ACC112 (cell line): ENCODE results near the gene GPC6.

Source experiments
- H2AFZ ChIP-seq: fragments of 200-600 bp; sonication (generic); one replicate; pipeline ENCODE4 v1.6.0; 2017; ENCODE audit warnings: antibody characterized with exemption, low read length; ENCODE audit not compliant: unreplicated experiment
- H3K27ac ChIP-seq: fragments of 200-600 bp; sonication (generic); 2 replicates; pipeline ENCODE4 v1.5.1; 2014; ENCODE audit warnings: low read depth, mild to moderate bottlenecking, antibody characterized with exemption, low read length, moderate library complexity
- H3K27me3 ChIP-seq: fragments of 200-600 bp; sonication (generic); 2 replicates; pipeline ENCODE4 v1.6.1; 2014; ENCODE audit warnings: mild to moderate bottlenecking, antibody characterized with exemption, low read length, moderate library complexity, mixed read lengths; ENCODE audit not compliant: insufficient read depth
- H3K36me3 ChIP-seq: fragments of 200-600 bp; sonication (generic); 2 replicates; pipeline ENCODE4 v1.6.1; 2016; ENCODE audit warnings: mild to moderate bottlenecking, antibody characterized with exemption, low read length, moderate library complexity, mixed read lengths; ENCODE audit not compliant: insufficient read depth
- H3K4me1 ChIP-seq: fragments of 200-600 bp; sonication (generic); one replicate; pipeline ENCODE4 v1.6.1; 2016; ENCODE audit warnings: low read length, mixed read lengths; ENCODE audit not compliant: insufficient read depth, unreplicated experiment, control insufficient read depth
- H3K4me3 ChIP-seq: fragments of 200-600 bp; sonication (generic); 2 replicates; pipeline ENCODE4 v1.5.1; 2014; ENCODE audit warnings: mild to moderate bottlenecking, low read depth, low read length
- H3K79me2 ChIP-seq: fragments of 200-600 bp; sonication (generic); one replicate; pipeline ENCODE4 v1.6.0; 2016; ENCODE audit warnings: low read length; ENCODE audit not compliant: control insufficient read depth, unreplicated experiment, insufficient read depth

GPC6 gene

DNA sequence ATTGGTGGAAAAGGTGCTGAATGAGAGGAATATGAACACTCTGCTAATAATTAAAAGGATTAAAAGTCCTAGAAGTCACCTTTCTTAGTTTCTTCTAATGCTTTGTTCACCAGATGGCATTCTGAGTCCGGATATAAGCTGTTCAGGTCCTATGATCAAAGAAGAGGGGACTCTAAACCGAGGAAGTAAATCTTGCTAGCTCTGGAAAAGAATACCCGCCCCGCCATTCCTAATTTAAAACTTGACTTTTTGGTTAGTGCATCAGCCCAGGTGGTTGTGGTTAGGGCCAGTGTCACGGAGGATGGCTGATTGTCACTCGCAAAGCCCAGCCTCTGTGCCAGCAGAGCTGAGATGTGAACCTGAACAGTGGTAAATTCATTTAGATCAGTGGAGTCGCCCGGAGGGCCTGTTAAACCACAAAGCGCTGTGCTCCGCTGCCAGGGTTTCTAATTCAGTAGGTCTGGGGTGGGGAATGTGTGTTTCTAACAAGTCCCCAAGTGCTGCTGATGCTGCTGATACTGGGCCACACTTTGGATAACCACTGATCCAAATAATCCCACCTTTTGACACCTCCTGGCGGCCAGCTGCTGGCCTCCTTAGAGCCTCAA, 827.5 kb downstream of the GPC6 start:
- Histone ChIP-seq H3K36me3 (no peaks in the 10 kb centered on the region), H3K27me3 (no peaks in the 10 kb centered on the region), H3K27ac (no peak overlapping the region), H2AFZ (no peak overlapping the region), H3K4me1 (no peaks in the 10 kb centered on the region), H3K4me3 (no peak overlapping the region), H3K79me2 (no peaks in the 10 kb centered on the region)

GRCh38 chr13:94056362-94056990, 829.9 kb downstream of the GPC6 start:
- Histone ChIP-seq H3K4me1 (no peaks in the 10 kb centered on the region), H3K79me2 (no peaks in the 10 kb centered on the region), H3K4me3 (no peak overlapping the region), H2AFZ (no peak overlapping the region), H3K27me3 (no peaks in the 10 kb centered on the region), H3K27ac (no peak overlapping the region), H3K36me3 (no peaks in the 10 kb centered on the region)

DNA sequence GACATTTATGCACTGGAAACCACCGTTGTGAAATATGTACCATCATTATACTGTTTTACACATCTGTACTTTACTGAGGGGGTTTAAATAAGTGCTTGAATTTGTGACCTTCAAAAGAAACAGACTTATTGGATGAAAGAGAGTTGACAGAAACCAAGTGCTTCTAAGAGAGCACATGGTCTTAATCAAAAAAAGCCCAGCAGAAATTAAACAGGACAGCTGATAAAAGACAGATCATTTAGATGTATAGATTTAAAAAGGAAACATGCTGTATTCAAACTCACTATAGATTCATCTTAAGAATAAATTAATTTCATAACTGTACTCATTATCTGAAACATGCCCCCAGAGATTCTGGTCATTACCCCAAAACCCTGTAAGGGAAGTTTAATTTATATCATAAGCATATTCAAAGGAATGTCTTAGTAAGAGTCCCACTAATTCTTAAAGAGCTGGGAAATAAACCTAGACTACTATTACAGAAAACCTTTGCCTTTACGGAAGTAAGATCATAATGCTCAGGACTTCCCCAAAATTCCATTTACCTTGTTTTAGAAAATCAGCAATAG, 831.1 kb downstream of the GPC6 start:
- H3K4me3 ChIP-seq = no peak overlapping the region
- no peaks in the 10 kb centered on the region for H3K4me1 ChIP-seq
- no peak overlapping the region for H3K27ac ChIP-seq
- no peak overlapping the region for H2AFZ ChIP-seq
- H3K79me2 ChIP-seq = no peaks in the 10 kb centered on the region
- no peaks in the 10 kb centered on the region for H3K36me3 ChIP-seq
- no peaks in the 10 kb centered on the region for H3K27me3 ChIP-seq

- H3K27me3 ChIP-seq = no peaks in the 10 kb centered on the region
- no peaks in the 10 kb centered on the region for H3K4me1 ChIP-seq
- H3K4me3 ChIP-seq = no peak overlapping the region
- no peak overlapping the region for H2AFZ ChIP-seq
- H3K27ac ChIP-seq = no peak overlapping the region
- no peaks in the 10 kb centered on the region for H3K79me2 ChIP-seq
- H3K36me3 ChIP-seq = no peaks in the 10 kb centered on the region
These were observed 832.3 kb downstream of the GPC6 start for GRCh38 chr13:94058821-94059360.

DNA sequence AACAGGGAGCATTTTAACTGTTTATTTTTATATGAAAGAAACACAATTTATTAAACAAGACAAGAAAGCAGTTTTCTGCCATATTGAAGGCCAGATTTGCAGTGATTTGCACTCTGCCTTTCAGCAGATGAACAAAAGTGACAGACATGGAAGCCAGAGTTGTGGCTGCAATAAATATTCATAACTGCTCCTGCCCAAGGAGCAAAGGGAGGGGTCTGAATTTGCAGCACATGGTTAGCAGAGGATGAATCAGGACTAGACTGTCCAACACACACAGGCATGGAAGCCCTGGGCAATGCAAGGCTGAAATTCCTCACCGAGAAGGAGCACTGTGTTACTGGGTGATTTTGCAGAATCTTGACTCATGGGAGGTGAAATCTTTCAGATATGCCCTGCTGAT, 834.7 kb downstream of the GPC6 start:
- Histone ChIP-seq H3K4me3 (no peak overlapping the region), H3K4me1 (peaks cover 5% of the 10 kb centered on the region), H3K36me3 (no peaks in the 10 kb centered on the region), H3K27me3 (no peaks in the 10 kb centered on the region), H2AFZ (no peak overlapping the region), H3K27ac (no peak overlapping the region), H3K79me2 (no peaks in the 10 kb centered on the region)

- H3K4me1 ChIP-seq = peaks cover 5% of the 10 kb centered on the region
- no peak overlapping the region for H3K27ac ChIP-seq
- no peaks in the 10 kb centered on the region for H3K27me3 ChIP-seq
- no peaks in the 10 kb centered on the region for H3K36me3 ChIP-seq
- no peak overlapping the region for H2AFZ ChIP-seq
- H3K4me3 ChIP-seq = no peak overlapping the region
- H3K79me2 ChIP-seq = no peaks in the 10 kb centered on the region
These were observed 836.5 kb downstream of the GPC6 start for GRCh38 chr13:94063096-94063495.

DNA sequence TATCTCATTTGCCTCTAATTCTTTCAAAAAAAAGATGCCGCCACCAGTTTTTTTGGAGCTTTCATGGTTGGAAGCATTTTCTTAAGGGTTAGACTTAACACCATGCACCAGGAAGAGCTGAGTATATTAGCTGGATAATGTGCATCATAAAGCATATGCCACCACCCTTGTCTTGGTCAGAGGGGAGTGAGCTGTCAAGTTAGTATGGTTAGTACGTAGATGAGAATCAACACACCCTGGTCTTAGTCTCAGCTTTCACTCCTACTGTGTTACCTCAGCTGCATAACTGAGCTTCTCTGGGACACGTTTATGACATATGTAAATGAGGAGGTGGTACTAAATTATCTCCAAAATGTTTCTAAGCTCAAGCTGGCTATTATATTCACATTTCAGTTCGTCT, 837.2 kb downstream of the GPC6 start:
- no peaks in the 10 kb centered on the region for H3K79me2 ChIP-seq
- no peak overlapping the region for H2AFZ ChIP-seq
- H3K27me3 ChIP-seq = no peaks in the 10 kb centered on the region
- no peaks in the 10 kb centered on the region for H3K36me3 ChIP-seq
- H3K4me1 ChIP-seq = peaks cover 5% of the 10 kb centered on the region
- no peak overlapping the region for H3K27ac ChIP-seq
- H3K4me3 ChIP-seq = no peak overlapping the region

- Histone ChIP-seq H3K27ac (no peak overlapping the region), H3K79me2 (no peaks in the 10 kb centered on the region), H3K4me1 (peaks cover 5% of the 10 kb centered on the region), H3K36me3 (no peaks in the 10 kb centered on the region), H3K27me3 (no peaks in the 10 kb centered on the region), H3K4me3 (no peak overlapping the region), H2AFZ (no peak overlapping the region)
These were observed 839.1 kb downstream of the GPC6 start for GRCh38 chr13:94065741-94066140.

GRCh38 chr13:94073007-94073744, 846.6 kb downstream of the GPC6 start:
- no peak overlapping the region for H3K4me3 ChIP-seq
- H2AFZ ChIP-seq = no peak overlapping the region
- no peak overlapping the region for H3K27ac ChIP-seq
- no peaks in the 10 kb centered on the region for H3K36me3 ChIP-seq
- no peaks in the 10 kb centered on the region for H3K27me3 ChIP-seq
- peaks cover 11% of the 10 kb centered on the region for H3K4me1 ChIP-seq
- H3K79me2 ChIP-seq = no peaks in the 10 kb centered on the region

DNA sequence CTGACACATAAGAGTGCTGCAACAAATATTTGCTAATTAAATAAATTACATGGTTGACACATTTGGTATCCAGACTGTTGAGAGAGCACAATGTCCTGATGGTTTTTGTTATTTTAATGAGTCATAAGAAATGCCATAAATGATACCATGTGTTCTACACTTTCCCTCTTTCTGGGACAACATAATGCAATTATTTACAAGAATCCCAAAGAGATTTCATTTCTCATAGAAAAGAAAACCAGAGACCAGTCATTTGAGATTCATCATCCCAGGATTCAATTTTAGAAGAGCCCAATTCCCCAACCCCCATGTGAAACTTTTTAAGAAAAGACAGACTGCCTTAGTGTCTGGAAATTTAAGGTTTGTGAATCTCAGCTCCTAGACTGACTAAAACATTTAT, 853.3 kb downstream of the GPC6 start:
- H3K4me3 ChIP-seq = no peak overlapping the region
- peaks cover 21% of the 10 kb centered on the region for H3K4me1 ChIP-seq
- H3K27ac ChIP-seq = peak overlapping the region; percentile 53
- no peaks in the 10 kb centered on the region for H3K27me3 ChIP-seq
- no peaks in the 10 kb centered on the region for H3K36me3 ChIP-seq
- no peaks in the 10 kb centered on the region for H3K79me2 ChIP-seq
- H2AFZ ChIP-seq = peak overlapping the region; percentile 14
